ENCODE measurements around the gene PAXX. TPM values are rescaled to one million over a fixed set of nuclear protein-coding genes. Genes with fewer than 3 reads are reported as not detected.

The PAXX gene
- total RNA-seq, 1 donor from 2014 or later, result 34.4 TPM

- H3K4me1 Mint-ChIP-seq (ENCODE audit: low read depth), result no peaks in the 10 kb centered on the region
- no peak for TF ChIP-seq CTCF (IDR thresholded peaks at IDR 0.05)
These were observed 8.4 kb upstream of the PAXX start for GRCh38 chr9:136983656-136984314.

GRCh38 chr9:136984464-136985026 lies 7.7 kb upstream of the PAXX start:
- Mint-ChIP-seq H3K27ac (ENCODE audit: unreplicated experiment) (no peak overlapping the region), H3K4me1 (ENCODE audit: low read depth) (no peaks in the 10 kb centered on the region), H3K4me3 (ENCODE audit: unreplicated experiment) (no peak overlapping the region), H3K36me3 (ENCODE audit: low read depth) (no peaks in the 10 kb centered on the region), H3K27me3 (ENCODE audit: low read depth) (no peaks in the 10 kb centered on the region), H3K9me3 (ENCODE audit: low read depth) (no peaks in the 10 kb centered on the region)
- TF ChIP-seq CTCF (IDR thresholded peaks at IDR 0.05), result no peak
- DNase-seq (ENCODE audit: low spot score), result no peak

More at GRCh38 chr9:136983656-136984314, 8.4 kb upstream of the PAXX start:
- Mint-ChIP-seq H3K27me3 (ENCODE audit: low read depth) (no peaks in the 10 kb centered on the region), H3K9me3 (ENCODE audit: low read depth) (no peaks in the 10 kb centered on the region), H3K4me3 (ENCODE audit: unreplicated experiment) (no peak overlapping the region), H3K27ac (ENCODE audit: unreplicated experiment) (no peak overlapping the region), H3K36me3 (ENCODE audit: low read depth) (no peaks in the 10 kb centered on the region)
- DNase-seq (ENCODE audit: low spot score), result no peak

- H3K36me3 Mint-ChIP-seq (ENCODE audit: low read depth), result no peaks in the 10 kb centered on the region
- no peaks in the 10 kb centered on the region for H3K4me1 Mint-ChIP-seq (ENCODE audit: low read depth)
- no peak for TF ChIP-seq CTCF (IDR thresholded peaks at IDR 0.05)
- H3K4me3 Mint-ChIP-seq (ENCODE audit: unreplicated experiment), result no peak overlapping the region
- H3K27me3 Mint-ChIP-seq (ENCODE audit: low read depth), result no peaks in the 10 kb centered on the region
- DNase-seq (ENCODE audit: low spot score), result no peak
- no peaks in the 10 kb centered on the region for H3K9me3 Mint-ChIP-seq (ENCODE audit: low read depth)
- no peak overlapping the region for H3K27ac Mint-ChIP-seq (ENCODE audit: unreplicated experiment)
These were observed 7.1 kb upstream of the PAXX start for GRCh38 chr9:136985027-136985602.

- Mint-ChIP-seq H3K27ac (ENCODE audit: unreplicated experiment) (no peak overlapping the region), H3K27me3 (ENCODE audit: low read depth) (no peaks in the 10 kb centered on the region), H3K4me3 (ENCODE audit: unreplicated experiment) (no peak overlapping the region), H3K9me3 (ENCODE audit: low read depth) (peaks cover 4% of the 10 kb centered on the region), H3K36me3 (ENCODE audit: low read depth) (no peaks in the 10 kb centered on the region), H3K4me1 (ENCODE audit: low read depth) (no peaks in the 10 kb centered on the region)
- no peak for TF ChIP-seq CTCF (IDR thresholded peaks at IDR 0.05)
- DNase-seq (ENCODE audit: low spot score), result no peak
These were observed 6.4 kb upstream of the PAXX start for GRCh38 chr9:136985853-136986252.

GRCh38 chr9:136988872-136989271 lies 3.4 kb upstream of the PAXX start:
- Mint-ChIP-seq H3K4me1 (ENCODE audit: low read depth) (peaks cover 19% of the 10 kb centered on the region), H3K27me3 (ENCODE audit: low read depth) (no peaks in the 10 kb centered on the region), H3K36me3 (ENCODE audit: low read depth) (no peaks in the 10 kb centered on the region), H3K9me3 (ENCODE audit: low read depth) (peaks cover 5% of the 10 kb centered on the region), H3K27ac (ENCODE audit: unreplicated experiment) (no peak overlapping the region), H3K4me3 (ENCODE audit: unreplicated experiment) (no peak overlapping the region)
- no peak for DNase-seq (ENCODE audit: low spot score)
- no peak for TF ChIP-seq CTCF (IDR thresholded peaks at IDR 0.05)
